Amniotic stem cell (primary cell): Measurements from ENCODE around the gene FCRL2.

Experiments
- DNase-seq: peaks from one replicate; lab custom pipeline; 2025; lab: John Stamatoyannopoulos, UW

FCRL2 gene

GRCh38 chr1:157776971-157777391, at the start of gene FCRL2:
TSS of gene FCRL2 (minus strand) at chr1:157777132. CDS start at chr1:157777073, 59 bp downstream.
- no peak for DNase-seq

DNA sequence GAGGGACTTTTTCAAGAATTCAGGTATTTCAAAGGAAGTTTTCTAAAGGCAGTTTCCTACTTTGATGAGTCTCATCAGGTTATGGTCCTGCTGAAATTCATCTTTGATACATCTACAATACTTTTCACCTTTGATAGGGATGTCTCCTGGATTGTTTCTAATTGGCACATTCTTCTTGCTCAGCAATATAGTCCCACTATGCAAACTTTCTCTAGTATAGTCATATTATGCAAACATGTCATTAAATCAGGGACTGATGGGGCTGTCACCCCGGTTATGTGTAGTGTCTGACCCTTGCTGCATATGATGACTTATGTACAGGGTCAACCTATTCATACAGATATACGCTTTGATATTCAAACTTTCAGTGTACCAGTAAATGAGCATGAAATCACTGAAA, 43.4 kb upstream of the FCRL2 start:
- DNase-seq = no peak

- no peak for DNase-seq
These were observed 43.0 kb upstream of the FCRL2 start, which contains the start of gene FCRL1 for GRCh38 chr1:157819896-157820295. TSS of gene FCRL1 (minus strand) at chr1:157820120. CDS start at chr1:157820037, 83 bp downstream.

DNA sequence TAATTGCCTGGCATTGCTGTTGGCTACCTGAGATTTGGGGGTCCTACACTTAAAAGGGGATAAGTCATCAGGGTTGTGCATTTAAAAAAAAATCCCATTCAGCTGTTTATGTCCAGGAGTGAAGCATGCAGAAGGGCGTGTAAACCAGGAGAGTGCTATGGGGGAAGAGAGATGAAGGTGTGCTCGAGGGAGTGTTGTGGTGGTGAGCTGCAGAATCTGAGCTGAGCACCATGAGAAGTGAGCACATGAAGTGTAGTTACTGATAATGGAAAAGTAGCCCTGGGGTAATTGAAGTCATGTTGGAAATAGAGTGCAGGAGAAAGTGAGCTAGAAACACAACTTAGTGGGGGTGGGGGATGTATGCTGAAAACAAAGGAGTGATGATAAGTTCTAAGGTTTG, 42.3 kb upstream of the FCRL2 start:
- DNase-seq = no peak

DNA sequence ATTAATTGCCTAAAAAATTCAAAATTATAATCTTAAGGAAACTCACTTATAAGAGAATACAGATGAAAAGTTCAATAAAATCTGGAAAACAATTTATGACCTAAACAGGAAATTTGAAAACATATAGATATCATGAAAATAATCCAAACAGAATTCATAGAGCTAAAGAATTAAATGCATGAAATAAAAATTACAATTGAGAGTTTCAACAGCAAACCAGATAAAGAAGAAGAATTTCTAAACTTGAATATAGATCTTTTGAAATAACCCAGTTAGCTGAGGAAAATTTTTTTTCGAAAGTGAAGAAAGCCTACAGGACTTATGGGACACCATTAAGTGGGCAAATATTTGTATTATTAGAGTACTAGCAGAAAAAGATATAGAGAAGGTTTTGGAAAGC, 36.3 kb upstream of the FCRL2 start:
- no peak for DNase-seq

GRCh38 chr1:157806431-157807149, 29.7 kb upstream of the FCRL2 start:
- DNase-seq = no peak

GRCh38 chr1:157803851-157804250, 26.9 kb upstream of the FCRL2 start:
- DNase-seq = no peak

DNA sequence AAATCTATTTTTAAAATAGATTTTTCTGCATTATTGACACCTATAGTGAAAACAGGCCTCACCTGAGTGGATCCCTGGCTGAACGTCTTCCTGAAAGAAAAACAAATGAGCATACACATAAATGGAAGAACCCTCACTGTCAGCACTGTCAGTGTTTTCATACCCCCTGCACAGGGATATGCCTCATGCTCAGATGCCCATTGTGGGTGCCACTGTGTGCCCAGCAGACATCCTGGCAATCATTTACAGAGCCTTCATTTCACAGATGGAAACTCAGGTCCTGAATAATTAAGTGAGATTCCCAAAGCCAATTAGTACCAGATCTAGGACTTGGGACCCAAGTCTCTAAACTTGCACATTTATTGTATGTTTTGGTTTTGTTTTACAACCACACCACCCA, 23.1 kb upstream of the FCRL2 start:
- DNase-seq = no peak

GRCh38 chr1:157798211-157798610, 21.3 kb upstream of the FCRL2 start:
- DNase-seq = no peak

- DNase-seq = no peak
These were observed 8.3 kb upstream of the FCRL2 start for GRCh38 chr1:157785248-157785647.

DNA sequence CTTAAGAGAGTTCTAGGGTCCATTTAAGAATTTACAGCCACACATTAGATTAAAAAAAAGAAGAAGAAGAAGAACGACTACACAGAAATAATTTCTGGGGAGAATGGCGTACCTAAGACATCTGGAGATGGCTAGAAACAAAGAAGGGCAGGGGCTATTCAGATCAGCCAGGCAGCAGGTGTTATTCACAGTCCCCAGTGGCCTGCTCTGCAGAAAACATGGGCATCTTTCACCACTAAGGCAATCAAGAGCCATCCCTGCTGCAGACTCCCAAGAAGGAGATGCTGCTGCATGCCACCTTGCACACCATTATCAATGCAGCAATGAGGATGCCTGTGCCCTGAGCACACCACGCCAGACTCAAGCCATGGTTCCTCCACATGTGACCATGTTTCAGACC, 7.9 kb upstream of the FCRL2 start:
- DNase-seq = no peak

GRCh38 chr1:157782931-157783330, 6.0 kb upstream of the FCRL2 start:
- no peak for DNase-seq

GRCh38 chr1:157781048-157781447, 4.1 kb upstream of the FCRL2 start:
- no peak for DNase-seq

- no peak for DNase-seq
These were observed 1.6 kb downstream of the FCRL2 start for GRCh38 chr1:157775101-157775870.

DNA sequence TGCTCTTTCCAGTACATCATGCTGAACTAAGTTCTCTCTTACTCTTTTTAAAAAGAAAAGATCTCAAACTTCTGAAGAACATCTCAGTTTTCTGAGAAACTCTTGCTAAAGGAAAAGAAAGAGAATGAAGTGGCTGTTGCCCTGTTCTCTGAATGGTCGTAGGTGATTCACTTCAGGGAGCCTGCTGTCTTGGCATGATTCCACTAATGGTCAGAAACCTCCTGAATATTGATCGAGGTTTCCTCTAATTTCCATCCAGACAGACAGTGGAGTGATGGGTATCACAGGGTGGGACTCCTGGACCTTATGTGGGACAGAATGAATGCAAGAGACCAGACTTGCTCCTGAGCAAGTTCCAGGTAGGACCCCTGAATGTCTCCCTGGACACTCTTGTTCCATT, 2.5 kb downstream of the FCRL2 start:
- DNase-seq = no peak

GRCh38 chr1:157773493-157774350, 3.2 kb downstream of the FCRL2 start:
- no peak for DNase-seq

DNA sequence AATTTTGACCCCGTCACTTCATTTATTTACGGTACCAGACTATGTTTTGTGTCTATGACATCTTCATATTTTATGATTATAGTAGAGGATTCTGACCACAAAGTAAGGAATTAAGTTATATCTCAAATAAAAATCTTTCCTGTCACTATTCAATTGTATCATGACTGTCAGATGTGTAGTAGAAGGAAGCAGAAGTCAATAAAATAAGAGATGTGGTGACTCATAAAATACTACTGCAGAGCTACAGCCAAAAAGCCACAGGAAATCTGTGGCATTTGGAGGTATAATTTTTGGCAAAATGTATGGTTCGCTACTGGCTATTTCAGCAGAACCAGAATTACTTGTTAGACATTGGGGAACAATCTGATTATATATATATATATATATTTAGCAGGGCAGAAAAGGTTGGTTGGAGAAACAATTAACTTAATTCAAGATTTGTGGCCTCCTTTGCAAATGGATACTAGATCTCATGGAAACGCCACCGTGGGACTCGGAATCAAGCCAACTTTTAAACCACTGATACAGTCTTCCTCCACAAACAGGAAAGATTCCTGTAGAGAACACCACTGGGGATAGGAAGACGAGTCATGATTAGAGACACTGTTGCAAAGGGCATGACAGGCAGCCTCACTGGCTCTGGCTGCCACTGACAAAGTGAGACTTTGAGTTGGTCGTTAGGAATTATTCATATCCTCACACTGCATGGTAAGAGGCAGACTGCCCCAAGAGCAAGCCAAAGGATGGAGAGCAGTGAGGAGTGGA, 5.1 kb downstream of the FCRL2 start:
- DNase-seq = no peak

DNA sequence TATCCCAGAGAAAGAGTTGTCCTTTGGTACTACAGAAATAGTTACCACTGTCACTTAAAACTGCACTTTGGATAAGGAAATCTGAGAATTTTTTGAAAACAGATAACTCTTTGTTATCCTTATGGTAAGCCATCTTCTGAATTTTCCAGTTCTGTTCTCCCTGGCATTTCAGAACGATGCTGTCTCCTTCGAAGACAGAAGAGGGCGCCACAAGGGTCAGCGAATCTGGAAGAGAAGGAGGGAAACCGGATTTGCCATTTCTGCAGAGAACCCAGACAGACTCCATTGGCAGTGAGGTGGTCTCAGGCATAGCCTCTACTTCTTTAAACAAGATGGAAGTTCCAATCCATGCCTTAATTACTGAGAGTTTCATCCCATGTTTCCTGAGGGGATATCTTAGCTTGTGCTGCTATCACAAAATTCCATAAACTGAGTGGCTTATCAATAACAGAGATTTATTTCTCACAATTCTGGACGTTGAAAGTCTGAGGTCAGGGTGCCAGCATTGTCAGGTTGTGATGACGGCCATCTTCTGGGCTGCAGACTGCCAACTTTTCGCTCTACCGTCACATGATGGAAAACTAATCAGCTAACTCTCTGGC, 6.4 kb downstream of the FCRL2 start:
- DNase-seq = no peak

GRCh38 chr1:157766792-157767191, 10.1 kb downstream of the FCRL2 start:
- DNase-seq = no peak

DNA sequence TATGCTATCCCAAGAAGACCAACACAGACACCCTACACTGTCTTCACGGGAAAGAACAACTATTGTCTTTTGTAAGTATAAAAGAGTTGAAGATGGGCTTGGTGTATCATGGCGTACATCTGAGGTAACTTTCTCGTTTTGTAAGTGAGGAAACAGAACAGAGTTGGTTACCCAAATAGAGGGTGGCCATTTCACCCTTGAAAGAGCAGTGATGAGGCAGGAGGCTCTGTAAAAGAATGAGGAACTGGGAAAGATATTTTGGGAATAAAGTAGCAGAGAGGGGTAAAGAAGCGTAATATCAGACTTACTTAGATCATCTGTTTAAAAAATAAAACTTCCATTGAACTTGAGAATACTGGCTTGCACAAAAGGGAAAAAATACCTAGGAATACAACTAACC, 18.9 kb downstream of the FCRL2 start:
- DNase-seq = no peak

DNA sequence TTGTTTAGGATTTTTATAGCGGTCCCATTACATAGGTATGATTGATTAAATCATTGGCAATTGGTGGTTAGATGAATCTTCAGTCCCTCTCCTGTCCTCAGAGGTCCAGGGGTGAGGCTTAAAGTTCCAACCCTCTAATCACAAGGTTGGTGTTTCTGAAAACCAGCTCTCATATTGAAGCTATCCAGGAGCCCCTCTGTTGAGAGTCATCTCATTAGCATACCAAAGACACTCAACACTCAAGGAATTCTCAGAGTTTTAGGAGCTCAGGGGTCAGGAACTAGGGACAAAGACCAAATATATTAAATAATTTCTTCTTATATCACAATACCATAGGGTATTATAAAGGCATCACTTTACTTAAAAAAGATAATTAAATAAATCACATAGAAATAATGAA, 23.3 kb downstream of the FCRL2 start:
- DNase-seq = no peak
